HepG2 (cell line): ENCODE measurements around the gene TOGARAM1. TPM values are rescaled to one million over a fixed set of nuclear protein-coding genes. Genes with fewer than 3 reads are reported as not detected.

Source experiments
- DMAP1 ChIP-seq: IDR thresholded peaks from 2 replicates; pipeline ENCODE4 v1.6.1; 2016
- ELK4 ChIP-seq: sonication (generic); formaldehyde crosslinking; IDR thresholded peaks from 2 replicates; pipeline ENCODE4 v1.9.0; 2021; ENCODE audit warnings: missing genetic modification reagents, borderline replicate concordance
- HMGXB4 ChIP-seq, 2 experiments: sonication (generic) in 1 of 2; formaldehyde crosslinking in 1 of 2; IDR thresholded peaks; 2 replicates each; pipeline versions ENCODE4 v1.4.0 to v1.6.1; 2018 to 2020; ENCODE audit warnings: missing genetic modification reagents in 2 of 2, borderline replicate concordance in 1 of 2, low read depth in 1 of 2, mild to moderate bottlenecking in 1 of 2, missing biosample characterization in 1 of 2
- KAT7 ChIP-seq: IDR thresholded peaks from 2 replicates; pipeline ENCODE4 v1.6.1; 2018; ENCODE audit warnings: borderline replicate concordance, missing compliant biosample characterization
- NKX3-1 ChIP-seq: sonication (generic); formaldehyde crosslinking; IDR thresholded peaks from 2 replicates; pipeline ENCODE4 v1.5.0; 2020; ENCODE audit warnings: missing genetic modification reagents
- RERE ChIP-seq: IDR thresholded peaks from 2 replicates; pipeline ENCODE4 v1.6.1; 2016; ENCODE audit warnings: low read depth, missing genetic modification reagents, missing compliant biosample characterization
- ZBTB7B ChIP-seq: sonication (generic); formaldehyde crosslinking; IDR thresholded peaks from 2 replicates; pipeline ENCODE4 v1.4.0; 2020; ENCODE audit warnings: missing genetic modification reagents
- ZNF274 ChIP-seq: sonication (generic); formaldehyde crosslinking; IDR thresholded peaks from 2 replicates; pipeline ENCODE4 v1.5.1; 2020; ENCODE audit warnings: mild to moderate bottlenecking, missing genetic modification reagents
- ZNF512B ChIP-seq: sonication (generic); formaldehyde crosslinking; IDR thresholded peaks from 2 replicates; pipeline ENCODE4 v1.5.1; 2020; ENCODE audit warnings: missing genetic modification reagents, mild to moderate bottlenecking, borderline replicate concordance
- polyA plus RNA-seq, 8 experiments: library from polyadenylated mRNA; depleted of rRNA in 3 of 8; stranded (reverse) in 7 of 8; unstranded in 1 of 8; fragments of >200 nt; fragmentation: Illumina TruSeq in 4 of 8; extraction: Trizol in 4 of 8; gene quantifications; 2 replicates each; pipeline versions ENCODE4 v1.2.1 to v1.2.3, GENCODE V29; 2011 to 2016; ENCODE audit warnings: low read depth in 4 of 8, missing spikeins in 1 of 8, mixed read lengths in 1 of 8; ENCODE audit not compliant: insufficient read depth in 1 of 8
- total RNA-seq, 5 experiments: library from RNA; depleted of rRNA; stranded (reverse); fragments of >200 nt; fragmentation: Illumina TruSeq; extraction: Trizol; gene quantifications; 2 replicates each; pipeline ENCODE4 v1.2.3, GENCODE V29; 2016; ENCODE audit warnings: low read depth in 1 of 5
- TF ChIP-seq, protein P1 (sequence below), 2 experiments: fragments of 450-650 bp in 1 of 2; sonication (generic) in 1 of 2; formaldehyde crosslinking; IDR thresholded peaks; 2 replicates each; pipeline versions ENCODE4 v1.5.0 to v1.8.0; 2020 to 2022; ENCODE audit warnings: mild to moderate bottlenecking in 1 of 2, missing genetic modification reagents in 1 of 2
- TF ChIP-seq, protein P2 (sequence below): sonication (generic); formaldehyde crosslinking; IDR thresholded peaks from 2 replicates; pipeline ENCODE4 v1.4.0; 2020; ENCODE audit warnings: missing genetic modification reagents
- TF ChIP-seq, protein P3 (sequence below): sonication (generic); formaldehyde crosslinking; IDR thresholded peaks from 2 replicates; pipeline ENCODE4 v1.4.0; 2020; ENCODE audit warnings: mild to moderate bottlenecking, missing genetic modification reagents

Gene TOGARAM1
- total and polyA plus RNA-seq, 2 of the 13 experiments (the other 11 are each of a cell fraction or from before 2014, with no cell fraction given): 5.6 to 9.8 TPM

DNA sequence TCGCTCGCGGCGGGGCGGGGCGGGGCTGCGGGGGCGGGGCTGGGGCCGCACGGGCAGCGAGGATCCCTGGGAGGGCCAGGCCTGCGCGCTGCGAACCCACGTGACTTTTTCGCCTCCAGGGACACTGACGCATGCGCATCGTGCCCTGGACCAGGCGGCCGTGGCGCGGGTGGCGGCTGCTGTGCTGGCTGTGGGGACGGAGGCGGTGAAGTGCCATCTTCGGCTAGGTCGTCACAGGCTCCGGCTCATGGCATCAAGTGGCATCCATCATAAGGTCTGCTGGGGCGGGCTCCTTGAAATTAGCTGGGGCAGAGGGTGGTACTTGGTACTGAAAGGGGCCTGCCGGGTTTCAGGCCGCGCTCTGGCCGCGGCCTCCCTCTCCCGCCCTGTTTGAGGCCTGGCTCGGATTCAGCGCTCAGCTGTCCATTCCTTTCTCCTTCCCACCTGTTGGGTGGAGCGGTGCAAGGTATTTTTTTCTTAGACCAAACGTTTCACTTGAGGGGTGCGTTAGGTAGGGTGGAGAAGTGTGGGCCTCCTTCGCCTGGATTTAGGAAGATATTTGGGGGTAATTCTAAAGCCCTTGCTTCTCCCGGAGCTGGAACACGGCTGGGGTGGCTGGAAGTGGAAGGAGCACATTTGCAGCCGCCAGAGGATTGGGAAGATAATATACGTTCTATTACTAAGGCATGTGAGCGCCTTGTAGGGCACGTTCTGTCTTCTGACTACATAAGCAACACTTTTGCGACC is 122.2 kb downstream of the TOGARAM1 start, which contains the start of gene PRPF39 (continued):
- TF ChIP-seq RERE (no peak), ELK4 (no peak), ZNF274 (CRISPR knock-in tag) (peak; percentile 42; the same call in 1 of the 2 replicates), HMGXB4 (CRISPR knock-in tag; IDR thresholded peaks at IDR 0.05; ENCODE audit: borderline replicate concordance in 1 of 2, low read depth in 1 of 2) (peak; percentile 62 to 74; a peak in 3 of 4 replicates), ZBTB7B (CRISPR knock-in tag) (no peak), NKX3-1 (CRISPR knock-in tag) (0 out of 2 replicates have a peak, but pooled peaks have one; percentile 41), KAT7 (CRISPR knock-in tag) (no peak; the same call in none of the 2 replicates), DMAP1 (peak; percentile 79), ZNF512B (CRISPR knock-in tag) (0 out of 2 replicates have a peak, but pooled peaks have one; percentile 79)
- TF ChIP-seq, protein P1, sequence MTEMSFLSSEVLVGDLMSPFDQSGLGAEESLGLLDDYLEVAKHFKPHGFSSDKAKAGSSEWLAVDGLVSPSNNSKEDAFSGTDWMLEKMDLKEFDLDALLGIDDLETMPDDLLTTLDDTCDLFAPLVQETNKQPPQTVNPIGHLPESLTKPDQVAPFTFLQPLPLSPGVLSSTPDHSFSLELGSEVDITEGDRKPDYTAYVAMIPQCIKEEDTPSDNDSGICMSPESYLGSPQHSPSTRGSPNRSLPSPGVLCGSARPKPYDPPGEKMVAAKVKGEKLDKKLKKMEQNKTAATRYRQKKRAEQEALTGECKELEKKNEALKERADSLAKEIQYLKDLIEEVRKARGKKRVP (CRISPR knock-in tag; IDR thresholded peaks at IDR 0.05): 0 out of 4 replicates have a peak, but pooled peaks of 1 of the 2 experiments have one; percentile 22
- TF ChIP-seq, protein P2, sequence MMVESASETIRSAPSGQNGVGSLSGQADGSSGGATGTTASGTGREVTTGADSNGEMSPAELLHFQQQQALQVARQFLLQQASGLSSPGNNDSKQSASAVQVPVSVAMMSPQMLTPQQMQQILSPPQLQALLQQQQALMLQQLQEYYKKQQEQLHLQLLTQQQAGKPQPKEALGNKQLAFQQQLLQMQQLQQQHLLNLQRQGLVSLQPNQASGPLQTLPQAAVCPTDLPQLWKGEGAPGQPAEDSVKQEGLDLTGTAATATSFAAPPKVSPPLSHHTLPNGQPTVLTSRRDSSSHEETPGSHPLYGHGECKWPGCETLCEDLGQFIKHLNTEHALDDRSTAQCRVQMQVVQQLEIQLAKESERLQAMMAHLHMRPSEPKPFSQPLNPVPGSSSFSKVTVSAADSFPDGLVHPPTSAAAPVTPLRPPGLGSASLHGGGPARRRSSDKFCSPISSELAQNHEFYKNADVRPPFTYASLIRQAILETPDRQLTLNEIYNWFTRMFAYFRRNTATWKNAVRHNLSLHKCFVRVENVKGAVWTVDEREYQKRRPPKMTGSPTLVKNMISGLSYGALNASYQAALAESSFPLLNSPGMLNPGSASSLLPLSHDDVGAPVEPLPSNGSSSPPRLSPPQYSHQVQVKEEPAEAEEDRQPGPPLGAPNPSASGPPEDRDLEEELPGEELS (CRISPR knock-in tag): no peak
- TF ChIP-seq, protein P3, sequence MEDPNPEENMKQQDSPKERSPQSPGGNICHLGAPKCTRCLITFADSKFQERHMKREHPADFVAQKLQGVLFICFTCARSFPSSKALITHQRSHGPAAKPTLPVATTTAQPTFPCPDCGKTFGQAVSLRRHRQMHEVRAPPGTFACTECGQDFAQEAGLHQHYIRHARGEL: no peak
